SU-DHL-6 (cell line): ENCODE results near the gene PCDH18.

Source experiments
- EZH2phosphoT487 ChIP-seq: fragments of 200-600 bp; sonication (generic), shearing (Covaris generic); conservative IDR thresholded peaks from 2 replicates; pipeline ENCODE4 v1.6.1; 2018; ENCODE audit warnings: mild to moderate bottlenecking, antibody characterized with exemption, low read length, moderate library complexity, mixed read lengths
- TF ChIP-seq, protein P1 (sequence below): fragments of 200-600 bp; sonication (generic); IDR thresholded peaks from one replicate; pipeline ENCODE4 v1.5.1; 2017; ENCODE audit warnings: antibody characterized with exemption, mild to moderate bottlenecking, low read length, moderate library complexity; ENCODE audit not compliant: insufficient read depth, poor library complexity, severe bottlenecking

DNA sequence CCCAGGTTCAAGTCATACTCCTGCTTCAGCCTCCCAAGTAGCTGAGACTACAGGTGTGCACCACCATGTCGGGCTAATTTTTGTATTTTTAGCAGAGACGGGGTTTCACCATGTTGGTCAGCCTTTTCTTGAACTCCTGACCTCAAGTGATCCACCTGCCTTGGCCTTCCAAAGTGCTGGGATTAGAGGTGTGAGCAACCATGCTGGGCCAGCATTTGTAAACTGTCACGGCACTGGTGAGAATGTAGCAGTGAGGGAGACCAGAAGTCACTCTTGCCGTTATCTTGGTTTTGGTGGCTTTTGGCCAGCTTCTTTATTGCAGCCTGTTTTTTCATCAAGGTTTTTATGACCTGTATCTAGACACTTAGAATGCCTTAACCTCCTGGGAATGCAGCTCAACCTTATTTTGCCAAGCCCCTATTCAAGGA is 22.4 kb downstream of the PCDH18 start:
- TF ChIP-seq, protein P1, sequence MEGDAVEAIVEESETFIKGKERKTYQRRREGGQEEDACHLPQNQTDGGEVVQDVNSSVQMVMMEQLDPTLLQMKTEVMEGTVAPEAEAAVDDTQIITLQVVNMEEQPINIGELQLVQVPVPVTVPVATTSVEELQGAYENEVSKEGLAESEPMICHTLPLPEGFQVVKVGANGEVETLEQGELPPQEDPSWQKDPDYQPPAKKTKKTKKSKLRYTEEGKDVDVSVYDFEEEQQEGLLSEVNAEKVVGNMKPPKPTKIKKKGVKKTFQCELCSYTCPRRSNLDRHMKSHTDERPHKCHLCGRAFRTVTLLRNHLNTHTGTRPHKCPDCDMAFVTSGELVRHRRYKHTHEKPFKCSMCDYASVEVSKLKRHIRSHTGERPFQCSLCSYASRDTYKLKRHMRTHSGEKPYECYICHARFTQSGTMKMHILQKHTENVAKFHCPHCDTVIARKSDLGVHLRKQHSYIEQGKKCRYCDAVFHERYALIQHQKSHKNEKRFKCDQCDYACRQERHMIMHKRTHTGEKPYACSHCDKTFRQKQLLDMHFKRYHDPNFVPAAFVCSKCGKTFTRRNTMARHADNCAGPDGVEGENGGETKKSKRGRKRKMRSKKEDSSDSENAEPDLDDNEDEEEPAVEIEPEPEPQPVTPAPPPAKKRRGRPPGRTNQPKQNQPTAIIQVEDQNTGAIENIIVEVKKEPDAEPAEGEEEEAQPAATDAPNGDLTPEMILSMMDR: no peak
- TF ChIP-seq EZH2phosphoT487: no peak
